Transverse colon (tissue), 4 donors: Measurements from ENCODE around the gene JAZF1.

Source experiments
- CTCF ChIP-seq, 5 experiments: fragments of 200-600 bp in 3 of 5; fragments of 450-650 bp in 2 of 5; sonication (generic) in 3 of 5; IDR thresholded peaks; 1 replicate in 2 of 5; 2 replicates in 3 of 5; pipeline ENCODE4 v1.5.1; 2016 to 2017; ENCODE audit warnings: antibody characterized with exemption in 5 of 5, inconsistent platforms in 3 of 5, mild to moderate bottlenecking in 2 of 5, moderate library complexity in 1 of 5
- POLR2A ChIP-seq: fragments of 450-650 bp; IDR thresholded peaks from one replicate; pipeline ENCODE4 v1.6.1; 2016; ENCODE audit warnings: antibody characterized with exemption, mild to moderate bottlenecking, moderate library complexity
- POLR2AphosphoS5 ChIP-seq, 3 donors: sonication (generic); formaldehyde crosslinking; IDR thresholded peaks; one replicate each; pipeline ENCODE4 v1.6.1; 2016; ENCODE audit warnings: antibody characterized with exemption in 3 of 3

- no peak for TF ChIP-seq CTCF (IDR thresholded peaks at IDR 0.05)
- no peak for TF ChIP-seq POLR2AphosphoS5 (IDR thresholded peaks at IDR 0.05)
- no peak for TF ChIP-seq POLR2A
Observed at GRCh38 chr7:28005075-28005846, 175.3 kb downstream of the JAZF1 start.
